Mesothelial cell of epicardium (in vitro differentiated cells): ENCODE data around the gene BIN1. TPM values are rescaled to one million over a fixed set of nuclear protein-coding genes. Genes with fewer than 3 reads are reported as not detected.

ENCODE experiments used
- DNase-seq, 2 experiments: peaks; one replicate each; pipeline ENCODE4 v3.0.0; 2021; ENCODE audit warnings: low spot score in 2 of 2; ENCODE audit not compliant: unreplicated experiment in 2 of 2
- H3K27ac Mint-ChIP-seq: 2 replicates; pipeline ENCODE4 v1.8.0; 2021; ENCODE audit warnings: mixed read lengths
- H3K27me3 Mint-ChIP-seq: 2 replicates; pipeline ENCODE4 v1.8.0; 2021; ENCODE audit warnings: low read depth, mixed read lengths
- H3K36me3 Mint-ChIP-seq: 2 replicates; pipeline ENCODE4 v1.8.0; 2021; ENCODE audit warnings: mixed read lengths
- H3K4me1 Mint-ChIP-seq: 2 replicates; pipeline ENCODE4 v1.8.0; 2021; ENCODE audit warnings: mixed read lengths
- H3K4me3 Mint-ChIP-seq: 2 replicates; pipeline ENCODE4 v1.8.0; 2021; ENCODE audit warnings: mild to moderate bottlenecking, moderate library complexity, mixed read lengths
- H3K9me3 Mint-ChIP-seq: 2 replicates; pipeline ENCODE4 v1.8.0; 2021; ENCODE audit warnings: mixed read lengths
- CTCF ChIP-seq: fragments of 200-600 bp; sonication (generic); IDR thresholded peaks from one replicate; pipeline ENCODE4 v1.5.0; 2021; ENCODE audit warnings: antibody characterized with exemption; ENCODE audit not compliant: unreplicated experiment
- total RNA-seq: library from RNA; stranded (reverse); gene quantifications from 3 replicates; pipeline ENCODE4 v1.2.1, GENCODE V29; 2021

The BIN1 gene
- total RNA-seq, 1 donor from 2014 or later, result 45.7 TPM

GRCh38 chr2:127004893-127005600, 101.9 kb downstream of the BIN1 start:
- DNase-seq, result no peak
- H3K27ac Mint-ChIP-seq, result no peak overlapping the region
- TF ChIP-seq CTCF, result no peak
- H3K4me3 Mint-ChIP-seq, result no peak overlapping the region
- H3K9me3 Mint-ChIP-seq, result peaks cover 10% of the 10 kb centered on the region
- no peaks in the 10 kb centered on the region for H3K36me3 Mint-ChIP-seq
- H3K4me1 Mint-ChIP-seq, result no peaks in the 10 kb centered on the region
- no peaks in the 10 kb centered on the region for H3K27me3 Mint-ChIP-seq

GRCh38 chr2:127003070-127003800, 103.7 kb downstream of the BIN1 start:
- no peak for DNase-seq
- Mint-ChIP-seq H3K4me3 (no peak overlapping the region), H3K27ac (no peak overlapping the region), H3K9me3 (no peaks in the 10 kb centered on the region), H3K4me1 (no peaks in the 10 kb centered on the region), H3K36me3 (no peaks in the 10 kb centered on the region), H3K27me3 (no peaks in the 10 kb centered on the region)
- no peak for TF ChIP-seq CTCF

- no peaks in the 10 kb centered on the region for H3K27me3 Mint-ChIP-seq
- no peak for TF ChIP-seq CTCF
- H3K9me3 Mint-ChIP-seq, result no peaks in the 10 kb centered on the region
- H3K36me3 Mint-ChIP-seq, result no peaks in the 10 kb centered on the region
- H3K4me1 Mint-ChIP-seq, result peaks cover 3% of the 10 kb centered on the region
- no peak overlapping the region for H3K27ac Mint-ChIP-seq
- H3K4me3 Mint-ChIP-seq, result no peak overlapping the region
- DNase-seq, result no peak
Observed at GRCh38 chr2:127001751-127002150, 105.2 kb downstream of the BIN1 start.

GRCh38 chr2:127000937-127001336, 106.0 kb downstream of the BIN1 start:
- no peak for TF ChIP-seq CTCF
- no peaks in the 10 kb centered on the region for H3K27me3 Mint-ChIP-seq
- H3K4me1 Mint-ChIP-seq, result peaks cover 11% of the 10 kb centered on the region
- DNase-seq, result no peak
- no peaks in the 10 kb centered on the region for H3K36me3 Mint-ChIP-seq
- no peak overlapping the region for H3K27ac Mint-ChIP-seq
- H3K9me3 Mint-ChIP-seq, result no peaks in the 10 kb centered on the region
- H3K4me3 Mint-ChIP-seq, result no peak overlapping the region

- no peak for TF ChIP-seq CTCF
- H3K36me3 Mint-ChIP-seq, result no peaks in the 10 kb centered on the region
- no peak overlapping the region for H3K27ac Mint-ChIP-seq
- peaks cover 16% of the 10 kb centered on the region for H3K4me1 Mint-ChIP-seq
- no peak overlapping the region for H3K4me3 Mint-ChIP-seq
- DNase-seq, result no peak
- no peaks in the 10 kb centered on the region for H3K27me3 Mint-ChIP-seq
- no peaks in the 10 kb centered on the region for H3K9me3 Mint-ChIP-seq
Observed at GRCh38 chr2:127000194-127000593, 106.8 kb downstream of the BIN1 start.
